OCI-LY1 (cell line): Measurements from ENCODE around the gene ZNF775.

Experiments
- CTCF ChIP-seq: fragments of 200-600 bp; sonication (generic), shearing (Covaris generic); IDR thresholded peaks from 2 replicates; pipeline ENCODE4 v1.5.1; 2017; ENCODE audit warnings: mild to moderate bottlenecking, antibody characterized with exemption, low read length, moderate library complexity, mixed read lengths
- EZH2 ChIP-seq: fragments of 200-600 bp; sonication (generic), shearing (Covaris generic); IDR thresholded peaks from 2 replicates; pipeline ENCODE4 v1.8.0; 2017; ENCODE audit warnings: borderline replicate concordance, mixed run types, mild to moderate bottlenecking, antibody characterized with exemption, low read length, moderate library complexity, mixed read lengths

GRCh38 chr7:150408393-150409299, 29.5 kb downstream of the ZNF775 start:
- TF ChIP-seq CTCF (no peak), EZH2 (no peak)
